Measurements from ENCODE around the gene CHGA.
A peak's percentile ranks its signal among the peaks of the same experiment; 100 is the strongest.

Gene CHGA

GRCh38 chr14:92905667-92906066 is 17.3 kb upstream of the CHGA start:
- no peak for DNase-seq (ENCODE audit: low read depth)

DNA sequence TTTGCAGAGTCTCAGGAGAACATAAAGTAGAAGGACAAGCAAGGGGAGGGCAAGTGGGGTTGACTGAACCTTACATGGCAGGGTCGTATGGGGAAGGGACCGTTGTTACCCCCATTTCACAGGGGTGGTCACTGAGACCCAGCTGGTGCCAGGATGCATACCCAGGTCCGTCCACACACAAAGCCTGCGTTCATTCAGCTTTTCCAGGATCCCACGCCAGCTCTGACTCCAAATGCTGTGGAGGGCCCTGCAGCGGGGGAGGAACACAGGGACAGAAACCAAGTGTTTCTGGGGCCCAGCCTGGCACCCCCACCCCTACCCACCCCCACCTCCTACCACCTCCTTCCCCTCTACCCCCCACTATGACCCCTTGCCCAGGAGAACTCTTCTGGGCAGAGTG is 16.5 kb upstream of the CHGA start:
- DNase-seq (ENCODE audit: low read depth), result no peak

- no peak for DNase-seq (ENCODE audit: low read depth)
Measured at GRCh38 chr14:92906823-92907222, 16.1 kb upstream of the CHGA start.

- DNase-seq (ENCODE audit: low read depth), result no peak
Measured at GRCh38 chr14:92907316-92907911, 15.5 kb upstream of the CHGA start.

- peak; percentile 12 for DNase-seq (ENCODE audit: low read depth)
Measured at GRCh38 chr14:92914087-92914656, 8.8 kb upstream of the CHGA start.

DNA sequence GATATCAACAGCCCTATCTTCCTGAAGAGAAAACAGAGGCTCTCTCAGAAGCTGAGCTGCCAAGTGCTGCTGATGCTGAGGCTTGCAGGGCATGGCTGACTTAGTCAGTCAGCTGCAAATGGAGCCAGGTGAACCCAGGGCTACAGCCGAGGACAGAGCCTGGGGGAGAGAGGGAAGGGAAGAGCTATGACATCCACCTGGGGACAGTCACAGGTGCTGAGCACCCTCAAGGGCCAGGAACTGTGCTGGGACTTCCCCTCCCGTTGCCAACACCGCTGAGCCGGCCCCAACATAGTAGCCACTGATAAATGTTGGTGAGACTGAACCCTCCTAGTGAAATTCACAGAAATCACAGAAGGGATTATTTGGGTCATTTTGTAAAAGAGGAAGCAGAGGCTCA is 6.7 kb upstream of the CHGA start:
- no peak for DNase-seq (ENCODE audit: low read depth)

DNA sequence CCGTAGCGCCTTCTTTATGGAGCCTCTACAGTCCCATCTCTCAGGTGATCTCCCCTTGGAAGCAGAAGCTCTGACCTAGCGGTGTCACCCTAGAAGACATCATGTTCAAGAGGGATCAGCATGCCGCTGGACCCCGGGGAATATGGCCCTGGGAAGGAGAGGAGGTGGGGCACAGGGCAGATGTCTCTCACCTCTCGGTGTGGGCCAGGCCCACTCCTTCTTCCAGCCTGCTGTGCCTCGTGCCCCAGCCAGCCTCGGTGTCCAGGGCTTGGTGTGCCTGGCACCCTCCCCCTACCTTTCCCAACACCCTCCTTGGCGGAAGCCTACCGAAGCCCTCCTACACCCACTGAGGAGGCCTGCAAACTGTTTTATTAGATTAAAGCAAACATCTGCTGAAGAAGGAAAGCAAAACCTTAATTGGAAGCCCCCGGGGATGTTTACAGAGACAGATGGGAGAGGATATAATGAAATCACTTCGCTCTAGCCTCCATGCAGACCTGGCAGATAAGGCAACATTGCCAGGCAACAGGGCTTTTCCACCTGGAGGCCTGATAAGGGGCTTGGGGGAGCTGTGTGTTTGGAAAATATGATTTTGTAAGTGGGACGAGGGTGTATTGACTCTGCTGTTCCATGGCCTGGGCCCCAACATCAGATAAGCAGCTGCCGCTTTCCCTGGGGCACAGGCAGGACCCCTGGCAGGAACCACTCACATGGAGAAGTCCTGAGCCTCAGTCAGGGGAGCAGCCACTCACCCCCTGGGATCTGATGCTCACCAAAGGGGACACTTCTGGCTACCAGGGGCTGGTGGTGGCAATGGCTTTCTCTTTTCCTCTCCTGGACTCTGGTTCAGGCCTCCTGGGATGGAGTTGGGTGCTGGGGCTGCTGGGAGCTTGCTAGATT is 5.7 kb upstream of the CHGA start:
- no peak for DNase-seq (ENCODE audit: low read depth)

GRCh38 chr14:92917956-92918355 is 5.0 kb upstream of the CHGA start:
- DNase-seq (ENCODE audit: low read depth), result no peak

- no peak for DNase-seq (ENCODE audit: low read depth)
Measured at GRCh38 chr14:92920001-92920400, 2.9 kb upstream of the CHGA start.

DNA sequence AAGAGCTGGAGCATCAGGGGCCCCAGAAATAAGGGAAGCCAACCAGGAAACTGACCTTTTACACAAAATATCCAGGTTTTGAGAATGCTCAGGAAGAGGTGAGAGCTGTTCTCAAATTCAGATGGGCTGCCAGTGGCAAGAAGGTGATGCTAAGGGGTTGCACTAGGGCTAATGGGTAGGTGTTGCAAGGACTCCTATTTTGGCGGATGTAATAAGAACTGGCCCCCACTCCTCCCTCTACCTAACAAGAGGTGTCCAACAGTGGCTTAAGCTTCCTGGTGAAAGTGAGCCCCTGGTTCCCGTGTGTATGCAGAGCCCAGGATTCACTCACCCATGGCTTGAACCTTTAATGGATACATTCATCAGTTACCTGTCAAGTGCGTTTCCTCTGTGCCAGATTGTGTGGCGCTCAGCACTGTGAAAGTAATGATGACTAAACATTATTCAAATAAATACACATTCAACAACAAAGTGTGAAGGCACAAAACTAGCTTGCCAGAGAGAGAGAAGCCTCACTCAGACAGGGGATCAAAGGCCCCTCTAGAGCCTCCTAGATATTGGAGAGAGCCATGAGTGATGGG is 705 bp upstream of the CHGA start:
- no peak for DNase-seq (ENCODE audit: low read depth)

DNA sequence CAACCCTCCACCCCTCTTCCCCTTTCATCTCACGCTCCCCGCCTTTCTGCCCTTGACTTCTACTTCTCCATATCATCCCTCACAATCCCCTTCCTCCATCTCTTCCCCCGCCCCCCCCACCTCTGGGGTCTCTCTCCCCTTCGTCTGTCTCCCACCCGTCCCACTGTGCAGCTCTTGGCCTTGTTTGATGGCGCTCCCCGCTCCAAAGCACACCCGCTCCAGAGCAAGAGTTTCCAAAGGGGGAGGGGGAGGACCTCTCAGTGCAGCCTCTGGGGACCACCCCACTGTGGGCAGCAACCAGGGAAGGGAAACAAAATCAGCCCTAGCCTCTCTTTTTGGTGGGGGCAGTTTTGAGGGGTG is 774 bp downstream of the CHGA start:
- DNase-seq (ENCODE audit: low read depth), result no peak

DNA sequence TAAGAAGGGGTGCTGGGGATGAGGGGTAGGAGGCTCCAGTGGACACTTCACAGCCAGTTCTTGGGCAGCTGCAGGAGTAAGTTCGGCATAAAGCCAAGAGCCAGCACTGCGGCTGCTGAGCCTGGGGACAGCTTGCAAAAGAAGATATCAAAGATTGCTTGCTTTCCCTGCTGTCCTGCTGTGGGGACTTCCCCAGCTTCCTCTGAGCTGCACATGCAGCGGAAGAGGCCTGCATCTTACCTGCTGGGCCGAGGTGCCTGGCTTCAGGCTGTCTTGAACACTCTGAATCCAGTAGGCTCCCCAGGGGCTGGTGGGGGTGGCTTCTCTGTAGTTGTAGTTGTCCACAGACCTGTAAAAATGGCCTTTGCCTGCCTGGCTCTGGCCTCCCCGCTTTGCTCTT is 1.3 kb downstream of the CHGA start:
- DNase-seq (ENCODE audit: low read depth), result no peak

DNA sequence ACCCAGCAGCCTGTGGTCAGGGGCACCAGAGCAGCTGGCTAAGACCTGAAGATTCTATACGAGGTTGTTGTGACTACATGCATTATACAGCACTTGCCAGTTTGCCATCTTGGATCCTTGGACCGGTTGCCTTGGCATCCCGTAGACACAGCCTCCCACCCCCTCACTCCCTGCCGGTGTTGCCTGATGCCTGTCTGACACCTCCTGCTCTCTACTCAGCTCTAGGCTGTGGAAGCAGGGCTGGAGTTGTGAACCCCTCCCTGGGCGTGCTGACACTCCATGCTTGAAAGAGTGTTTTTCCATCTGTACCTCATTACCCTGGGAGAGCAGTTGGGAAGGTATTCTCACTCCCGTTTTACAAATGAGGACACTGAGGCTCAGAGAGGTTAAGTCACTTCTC is 2.5 kb downstream of the CHGA start:
- DNase-seq (ENCODE audit: low read depth), result no peak

DNA sequence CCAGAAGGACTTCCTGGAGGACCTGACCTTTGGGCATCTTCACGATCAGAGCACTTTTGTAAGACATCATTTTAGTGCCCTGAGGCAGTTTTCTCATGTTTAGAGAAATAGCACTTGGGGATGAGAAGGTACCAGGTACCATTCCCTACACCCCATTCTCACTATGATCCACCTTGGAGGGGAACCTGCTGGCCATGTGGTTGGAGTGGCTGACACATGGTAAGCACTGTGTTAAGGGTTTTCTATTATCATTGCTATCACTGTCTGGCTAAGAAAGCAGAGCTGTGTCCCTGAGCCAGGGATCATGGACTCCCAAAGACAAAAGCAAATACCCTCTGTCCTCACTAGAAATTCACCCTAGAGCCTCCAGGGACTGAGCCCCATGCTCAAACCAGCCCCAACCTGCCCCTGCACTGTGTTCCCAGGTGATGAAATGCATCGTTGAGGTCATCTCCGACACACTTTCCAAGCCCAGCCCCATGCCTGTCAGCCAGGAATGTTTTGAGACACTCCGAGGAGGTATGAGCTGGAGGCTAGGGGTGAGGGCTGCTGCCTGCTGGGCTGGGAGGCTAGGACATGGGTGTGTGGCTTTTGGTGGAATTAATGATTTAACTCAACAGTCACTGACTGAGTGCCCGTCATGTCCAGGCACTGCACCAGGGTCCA is 3.4 kb downstream of the CHGA start:
- DNase-seq (ENCODE audit: low read depth), result no peak

DNA sequence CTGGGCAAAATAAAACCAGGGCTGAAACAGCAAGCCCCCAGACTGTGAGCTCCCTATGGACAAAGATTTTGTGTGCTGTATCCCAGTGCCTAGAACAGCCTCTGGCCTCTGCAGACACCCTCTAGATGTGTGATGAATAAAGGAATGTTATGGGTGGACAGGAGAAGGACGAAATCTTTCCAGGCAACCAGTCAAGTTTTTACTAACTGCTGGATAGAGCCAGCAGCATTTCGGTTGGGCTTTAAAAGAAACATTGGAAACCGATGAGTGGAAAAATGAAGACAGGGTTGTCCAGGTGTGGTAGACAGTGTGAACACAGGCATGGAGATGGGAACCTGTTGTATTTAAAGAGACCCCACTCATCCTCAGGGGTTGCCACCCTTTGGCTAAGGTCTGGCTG is 4.0 kb downstream of the CHGA start:
- no peak for DNase-seq (ENCODE audit: low read depth)

- DNase-seq (ENCODE audit: low read depth), result no peak
Measured at GRCh38 chr14:92927349-92928257, 4.7 kb downstream of the CHGA start.

DNA sequence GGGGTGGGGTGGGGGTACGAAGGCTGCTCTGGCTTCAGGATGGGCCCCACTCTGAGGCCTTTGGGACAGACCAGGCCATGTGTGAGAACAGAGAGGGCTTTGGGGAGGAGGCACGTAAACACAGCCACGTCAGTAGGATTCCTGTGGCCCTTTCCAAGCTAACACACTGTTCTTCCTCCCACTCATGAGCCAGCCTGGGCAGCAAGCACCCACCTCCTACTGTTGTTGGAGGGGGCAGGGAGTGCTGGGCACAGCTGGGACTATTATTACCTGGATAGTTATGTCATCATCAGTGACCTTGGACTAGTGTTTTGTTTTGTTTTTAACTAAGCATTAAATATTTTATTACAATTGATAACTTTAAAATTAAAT is 5.3 kb downstream of the CHGA start:
- no peak for DNase-seq (ENCODE audit: low read depth)

GRCh38 chr14:92928961-92929688 is 6.2 kb downstream of the CHGA start:
- DNase-seq (ENCODE audit: low read depth), result no peak

DNA sequence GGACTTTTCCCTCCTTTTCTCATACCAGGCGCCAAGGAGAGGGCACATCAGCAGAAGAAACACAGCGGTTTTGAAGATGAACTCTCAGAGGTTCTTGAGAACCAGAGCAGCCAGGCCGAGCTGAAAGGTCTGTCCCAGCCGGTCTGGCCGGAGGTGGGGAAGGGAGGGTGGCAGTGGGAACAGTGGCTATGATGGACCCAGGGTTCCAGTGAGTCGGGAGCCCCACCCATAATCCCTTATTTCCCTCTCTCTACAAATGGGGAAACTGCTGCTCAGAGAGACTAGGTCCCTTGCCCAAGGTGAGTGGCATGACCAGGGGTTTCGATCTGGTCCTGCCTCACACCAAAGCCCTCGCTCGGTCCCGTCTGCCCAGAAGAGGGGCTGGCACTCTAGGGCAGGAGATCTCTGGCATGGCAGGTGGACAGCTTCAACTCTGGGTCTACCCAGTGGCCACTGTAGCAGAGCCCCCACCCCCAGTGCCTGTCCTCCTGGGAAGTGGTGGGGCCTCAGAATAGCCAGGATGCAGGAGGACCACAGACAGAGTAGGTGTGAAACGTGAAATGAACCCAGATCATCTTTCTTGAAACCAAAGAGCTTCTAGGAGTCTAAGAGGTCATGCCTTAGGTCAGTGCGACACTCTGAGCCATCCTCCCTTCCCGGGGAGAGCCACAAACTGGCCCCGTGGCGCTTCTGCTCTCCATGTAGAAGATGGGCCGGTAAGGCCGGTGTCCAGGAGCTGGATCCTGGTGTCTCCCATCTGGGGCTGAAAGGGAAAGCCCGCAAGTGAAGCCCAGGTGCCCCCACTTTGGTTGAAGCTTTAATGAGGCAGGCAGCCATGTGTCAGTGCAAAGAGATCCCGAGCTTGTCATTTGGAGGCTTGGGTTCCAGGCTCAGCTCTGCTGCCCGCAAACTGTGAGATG is 7.0 kb downstream of the CHGA start:
- DNase-seq (ENCODE audit: low read depth), result no peak
